ENCODE data around the gene NRDE2. TPM values are rescaled to one million over a fixed set of nuclear protein-coding genes. Genes with fewer than 3 reads are reported as not detected.
A peak's percentile ranks its signal among the peaks of the same experiment; 100 is the strongest.

Gene NRDE2
- total RNA-seq, 1 experiment from 2014 or later = 16.5 TPM

DNA sequence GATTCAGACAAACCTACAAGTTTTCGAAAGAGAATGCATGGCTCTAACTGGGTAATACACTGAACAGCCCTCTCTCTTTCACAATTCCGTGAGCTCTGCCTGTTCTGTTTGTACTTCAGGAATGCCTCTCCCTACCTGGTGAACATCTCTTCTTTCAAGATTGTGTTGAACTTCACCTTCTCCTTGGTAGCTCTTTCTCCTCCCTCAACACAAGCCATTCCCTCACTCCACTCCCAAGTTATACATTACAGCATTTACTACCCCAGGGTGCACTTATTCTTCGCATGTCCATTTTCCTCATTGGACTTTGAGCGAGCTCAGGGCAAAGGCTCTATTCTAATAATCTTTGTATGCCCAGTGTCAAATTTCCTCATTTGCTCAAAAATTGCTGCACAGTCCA is 28.3 kb downstream of the NRDE2 start:
- TF ChIP-seq TCF7L2 (IDR thresholded peaks at IDR 0.05; ENCODE audit: low read depth, low read length) = no peak
- no peak for TF ChIP-seq POLR2AphosphoS5 (IDR thresholded peaks at IDR 0.05; ENCODE audit: low read depth, low read length)
- no peak for TF ChIP-seq CTCF (IDR thresholded peaks at IDR 0.05)
- TF ChIP-seq SIN3A (IDR thresholded peaks at IDR 0.05; ENCODE audit: borderline replicate concordance, insufficient read depth, low read depth, low read length) = no peak
- TF ChIP-seq REST (IDR thresholded peaks at IDR 0.05; ENCODE audit: insufficient read depth in 1 of 2, low read depth in 2 of 2, low read length in 1 of 2) = no peak
- no peaks in the 10 kb centered on the region for H3K4me1 ChIP-seq (ENCODE audit: control insufficient read depth, insufficient read depth, low read length)
- H3K9me3 ChIP-seq (ENCODE audit: control insufficient read depth, insufficient read depth, low read depth, low read length) = no peaks in the 10 kb centered on the region
- CTCF ChIA-PET = interaction anchor here (0.5 kb wide), 1 partner anchor 464 kb away, joined by 8 read pairs; no protein-coding TSS in a partner anchor
- ATAC-seq = no peak
- H3K27ac ChIP-seq (ENCODE audit: low read length) = no peak overlapping the region
- intact Hi-C loops (cut with micrococcal nuclease; ENCODE audit: unreplicated experiment) (loop anchor here (5.0 to 10.0 kb wide), 3 partner anchors 94 to 459 kb away; partner anchors contain the start of gene CALM1), in situ Hi-C loops (cut with HindIII; ENCODE audit: low pct_unique_long_range_greater_than_20kb, low sequenced_read_pairs) (no loop called here)
- DNase-seq (ENCODE audit: low read depth, low spot score) = no peak
- POLR2A ChIA-PET = no interaction called here
- H3K36me3 ChIP-seq (ENCODE audit: control insufficient read depth, insufficient read depth, low read length) = no peaks in the 10 kb centered on the region
- H3K27me3 ChIP-seq (ENCODE audit: control insufficient read depth, insufficient read depth, low read length) = no peaks in the 10 kb centered on the region
- no TSS peak for BruUV-seq (replicated peaks)
- no peak overlapping the region for H3K4me3 ChIP-seq (ENCODE audit: low read depth in 2 of 2, low read length in 2 of 2)

DNA sequence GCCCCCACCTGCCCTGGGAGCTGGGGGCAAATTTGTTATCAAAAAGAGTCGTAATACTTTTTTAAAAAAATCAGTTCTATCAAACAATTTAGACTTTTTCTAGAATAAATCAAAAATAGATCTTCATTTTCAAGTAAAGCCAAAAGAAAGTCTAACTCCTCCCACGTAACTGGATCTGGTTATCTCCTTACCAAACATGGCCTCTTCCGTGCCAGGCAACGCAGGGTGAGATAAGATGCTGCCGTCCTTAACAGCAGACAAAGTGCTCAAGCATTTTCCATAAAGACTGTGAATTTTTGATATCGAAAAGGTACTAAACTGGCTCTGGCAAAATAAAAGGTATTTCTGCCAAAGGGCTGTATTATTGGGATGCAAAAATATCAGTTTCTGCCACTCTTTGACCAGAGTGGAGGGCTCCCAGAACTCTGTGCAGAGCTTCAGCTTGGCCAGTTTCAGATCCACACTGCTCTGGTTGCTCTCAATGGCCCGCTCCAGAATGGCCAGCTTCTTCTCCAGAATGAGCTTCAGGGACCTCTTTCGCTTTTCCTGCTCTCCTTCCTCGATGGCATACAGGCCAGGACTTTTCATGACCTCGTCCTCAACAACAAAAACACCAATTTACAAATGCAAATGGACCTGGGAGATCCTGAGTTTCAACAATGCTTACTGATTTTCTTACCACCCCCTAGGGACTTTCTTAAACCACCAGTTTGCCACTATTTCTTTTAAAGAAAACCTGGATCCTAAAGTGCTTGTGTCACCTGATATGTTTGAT is 29.0 kb downstream of the NRDE2 start:
- no peak for ATAC-seq
- ChIA-PET CTCF (interaction anchor here (0.7 kb wide), 1 partner anchor 851 kb away, joined by 6 read pairs; no protein-coding TSS in a partner anchor), POLR2A (no interaction called here)
- TF ChIP-seq SIN3A (IDR thresholded peaks at IDR 0.05; ENCODE audit: borderline replicate concordance, insufficient read depth, low read depth, low read length) (no peak), TCF7L2 (IDR thresholded peaks at IDR 0.05; ENCODE audit: low read depth, low read length) (no peak)
- DNase-seq (ENCODE audit: low read depth, low spot score) = no peak
- Histone ChIP-seq H3K4me1 (ENCODE audit: control insufficient read depth, insufficient read depth, low read length) (no peaks in the 10 kb centered on the region), H3K27ac (ENCODE audit: low read length) (no peak overlapping the region), H3K4me3 (ENCODE audit: low read depth in 2 of 2, low read length in 2 of 2) (no peak overlapping the region), H3K27me3 (ENCODE audit: control insufficient read depth, insufficient read depth, low read length) (no peaks in the 10 kb centered on the region), H3K9me3 (ENCODE audit: control insufficient read depth, insufficient read depth, low read depth, low read length) (no peaks in the 10 kb centered on the region), H3K36me3 (ENCODE audit: control insufficient read depth, insufficient read depth, low read length) (no peaks in the 10 kb centered on the region)
- in situ Hi-C loops (cut with HindIII; ENCODE audit: low pct_unique_long_range_greater_than_20kb, low sequenced_read_pairs) = no loop called here
- intact Hi-C loops (cut with micrococcal nuclease; ENCODE audit: unreplicated experiment) = loop anchor here (5.0 to 10.0 kb wide), 3 partner anchors 95 to 460 kb away; partner anchors contain the start of gene CALM1
- BruUV-seq (replicated peaks) = no TSS peak

- peak; percentile 60; the same call in 1 of the 2 replicates for TF ChIP-seq CTCF (IDR thresholded peaks at IDR 0.05)
- TF ChIP-seq REST (IDR thresholded peaks at IDR 0.05; ENCODE audit: insufficient read depth in 1 of 2, low read depth in 2 of 2, low read length in 1 of 2) = no peak
- TF ChIP-seq TCF7L2 (IDR thresholded peaks at IDR 0.05; ENCODE audit: low read depth, low read length) = no peak
- DNase-seq (ENCODE audit: low read depth, low spot score) = peak; percentile 7
- CTCF ChIA-PET = interaction anchor here (0.6 to 1.4 kb wide), 4 partner anchors 396 to 852 kb away, joined by 3 to 7 read pairs (median 5); no protein-coding TSS in a partner anchor
- H3K36me3 ChIP-seq (ENCODE audit: control insufficient read depth, insufficient read depth, low read length) = no peaks in the 10 kb centered on the region
- no TSS peak for BruUV-seq (replicated peaks)
- no peak overlapping the region for H3K27ac ChIP-seq (ENCODE audit: low read length)
- intact Hi-C loops (cut with micrococcal nuclease; ENCODE audit: unreplicated experiment) (loop anchor here (5.0 to 10.0 kb wide), 3 partner anchors 96 to 461 kb away; partner anchors contain the start of gene CALM1), in situ Hi-C loops (cut with HindIII; ENCODE audit: low pct_unique_long_range_greater_than_20kb, low sequenced_read_pairs) (no loop called here)
- ATAC-seq = peak; percentile 83
- H3K27me3 ChIP-seq (ENCODE audit: control insufficient read depth, insufficient read depth, low read length) = no peaks in the 10 kb centered on the region
- H3K4me1 ChIP-seq (ENCODE audit: control insufficient read depth, insufficient read depth, low read length) = no peaks in the 10 kb centered on the region
- H3K4me3 ChIP-seq (ENCODE audit: low read depth in 2 of 2, low read length in 2 of 2) = no peak overlapping the region
- POLR2A ChIA-PET = no interaction called here
- H3K9me3 ChIP-seq (ENCODE audit: control insufficient read depth, insufficient read depth, low read depth, low read length) = no peaks in the 10 kb centered on the region
These were observed 30.1 kb downstream of the NRDE2 start for GRCh38 chr14:90301668-90302090.
